ENCODE results near the gene CLDN11.

Gene CLDN11

DNA sequence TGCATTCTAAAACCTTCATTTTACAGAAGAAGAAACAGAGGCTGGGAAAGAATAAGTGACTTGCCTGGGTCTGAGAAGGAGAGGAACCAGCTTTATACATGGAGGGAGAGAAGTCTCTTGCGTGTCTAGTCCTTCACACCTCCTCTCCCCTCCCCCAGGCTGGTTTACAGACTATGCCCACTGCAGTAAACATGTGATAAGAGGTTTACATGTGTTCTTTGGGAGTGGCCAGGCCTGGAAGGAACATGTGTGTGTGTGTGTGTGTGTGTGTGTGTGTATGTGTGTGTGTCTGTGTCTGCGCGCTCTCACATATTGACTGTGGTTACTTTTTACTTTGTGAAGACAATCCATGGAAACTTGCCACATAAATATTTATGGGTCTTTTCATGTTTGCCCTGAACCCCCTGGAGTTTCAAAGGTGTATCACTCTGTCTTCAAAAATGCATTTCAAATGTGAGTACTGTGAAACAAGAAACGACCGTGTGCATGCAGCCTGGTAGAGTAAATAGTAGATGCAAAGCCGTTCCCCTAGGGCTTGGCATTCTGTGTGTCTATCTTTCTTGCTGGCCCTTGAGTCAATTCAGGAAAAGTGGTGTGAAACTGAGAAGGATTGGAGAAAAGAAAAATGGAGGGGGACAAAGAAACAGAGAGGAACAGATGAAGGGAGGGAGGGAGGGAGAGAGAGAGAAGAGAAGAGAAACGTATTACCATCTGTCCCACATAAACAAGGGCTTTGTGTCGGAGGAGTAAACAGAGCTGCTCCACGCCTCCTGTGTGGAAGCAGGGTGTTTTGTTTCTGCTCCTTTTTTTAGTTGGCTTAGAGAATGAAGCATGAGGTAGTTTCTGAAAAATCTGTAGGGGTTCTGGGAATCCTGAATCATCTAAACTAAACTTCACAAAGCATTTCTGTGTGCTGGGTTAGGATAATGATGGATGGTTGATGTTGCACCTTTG is 51.7 kb downstream of the CLDN11 start:
- DNase-seq (ENCODE audit: low spot score): peak; percentile 81

GRCh38 chr3:170471149-170471548 is 52.5 kb downstream of the CLDN11 start:
- no peak for DNase-seq (ENCODE audit: low spot score)

DNA sequence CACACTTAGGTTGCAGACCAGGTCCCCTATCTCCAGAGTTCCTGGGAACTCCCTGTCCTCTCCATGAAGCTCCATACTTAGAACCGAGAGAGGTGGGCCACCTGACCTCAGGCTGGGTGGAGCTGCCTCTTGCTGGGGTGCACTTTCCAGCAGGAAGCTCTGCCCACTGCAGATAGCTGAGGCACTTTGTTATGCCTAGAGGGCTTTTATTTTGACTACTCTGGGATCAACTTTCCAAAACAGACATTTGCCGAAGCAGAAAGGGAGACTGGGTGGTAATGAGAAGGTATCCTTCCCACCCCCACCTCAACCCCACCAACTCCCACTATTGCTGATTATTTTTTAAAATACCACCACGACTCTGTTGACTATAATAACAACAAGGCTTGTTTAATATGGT is 54.7 kb downstream of the CLDN11 start:
- no peak for DNase-seq (ENCODE audit: low spot score)

DNA sequence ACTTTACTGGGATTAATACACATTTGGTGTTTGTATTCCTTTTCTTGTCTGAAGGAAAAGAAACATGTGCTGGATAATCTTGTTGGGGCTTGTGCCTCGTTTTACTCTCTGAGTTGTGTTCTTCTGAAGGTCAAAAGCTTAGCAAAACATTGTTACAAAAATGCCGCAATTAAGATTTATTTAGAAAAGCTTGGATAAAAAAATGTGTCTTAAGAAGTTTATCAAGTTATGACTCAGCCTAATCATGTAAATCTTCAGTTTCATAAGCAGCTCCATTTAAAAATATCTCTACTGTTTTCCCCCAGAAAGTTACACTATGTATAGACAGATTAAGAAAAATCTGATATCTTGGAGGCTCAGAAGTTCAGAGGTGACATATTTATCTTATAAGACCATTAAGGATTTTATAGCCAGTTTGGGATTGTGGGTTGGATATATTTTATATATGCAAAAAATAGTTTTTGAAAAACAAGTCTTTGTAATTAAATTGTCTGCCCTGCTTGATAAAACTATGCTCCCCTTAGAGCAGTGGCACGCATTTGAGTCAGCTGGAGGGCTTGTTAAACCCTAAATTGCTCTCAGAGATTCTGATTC is 56.5 kb downstream of the CLDN11 start:
- no peak for DNase-seq (ENCODE audit: low spot score)

- no peak for DNase-seq (ENCODE audit: low spot score)
These were observed 57.6 kb downstream of the CLDN11 start for GRCh38 chr3:170476291-170476690.

- DNase-seq (ENCODE audit: low spot score): no peak
These were observed 58.7 kb downstream of the CLDN11 start for GRCh38 chr3:170477395-170477794.

DNA sequence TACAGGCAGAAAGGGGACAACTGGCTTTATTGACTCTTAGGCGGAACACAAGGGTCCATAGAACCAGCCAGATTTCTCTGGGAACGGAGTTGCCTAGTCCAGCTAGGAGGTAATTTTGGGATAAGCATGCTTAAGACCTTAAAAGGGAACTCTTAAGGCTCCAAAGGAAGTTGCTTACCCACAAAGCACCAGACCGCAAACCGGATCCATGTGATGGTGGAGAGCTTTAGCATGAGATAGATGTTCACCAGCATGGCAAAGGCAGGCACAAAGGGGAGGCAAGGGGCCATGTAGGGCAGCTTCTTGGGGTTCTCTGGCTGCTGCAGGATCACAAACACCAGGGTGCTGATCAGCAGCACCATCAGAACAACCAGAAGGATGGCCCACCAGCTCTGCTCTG is 61.4 kb downstream of the CLDN11 start:
- no peak for DNase-seq (ENCODE audit: low spot score)

GRCh38 chr3:170482199-170482598 is 63.5 kb downstream of the CLDN11 start:
- no peak for DNase-seq (ENCODE audit: low spot score)

GRCh38 chr3:170483485-170484262 is 65.0 kb downstream of the CLDN11 start:
- no peak for DNase-seq (ENCODE audit: low spot score)

Measured in putamen (tissue), 1 donor.